Activated CD4-positive, alpha-beta T cell treated with anti-CD3 and anti-CD28 coated beads for 24 hours (primary cell): ENCODE data around the gene PPP1R26.

Source experiments
- DNase-seq, 2 donors: peaks; one replicate each; pipeline ENCODE4 v3.0.0-alpha.2; 2020; ENCODE audit warnings: low read depth in 2 of 2

Gene PPP1R26

DNA sequence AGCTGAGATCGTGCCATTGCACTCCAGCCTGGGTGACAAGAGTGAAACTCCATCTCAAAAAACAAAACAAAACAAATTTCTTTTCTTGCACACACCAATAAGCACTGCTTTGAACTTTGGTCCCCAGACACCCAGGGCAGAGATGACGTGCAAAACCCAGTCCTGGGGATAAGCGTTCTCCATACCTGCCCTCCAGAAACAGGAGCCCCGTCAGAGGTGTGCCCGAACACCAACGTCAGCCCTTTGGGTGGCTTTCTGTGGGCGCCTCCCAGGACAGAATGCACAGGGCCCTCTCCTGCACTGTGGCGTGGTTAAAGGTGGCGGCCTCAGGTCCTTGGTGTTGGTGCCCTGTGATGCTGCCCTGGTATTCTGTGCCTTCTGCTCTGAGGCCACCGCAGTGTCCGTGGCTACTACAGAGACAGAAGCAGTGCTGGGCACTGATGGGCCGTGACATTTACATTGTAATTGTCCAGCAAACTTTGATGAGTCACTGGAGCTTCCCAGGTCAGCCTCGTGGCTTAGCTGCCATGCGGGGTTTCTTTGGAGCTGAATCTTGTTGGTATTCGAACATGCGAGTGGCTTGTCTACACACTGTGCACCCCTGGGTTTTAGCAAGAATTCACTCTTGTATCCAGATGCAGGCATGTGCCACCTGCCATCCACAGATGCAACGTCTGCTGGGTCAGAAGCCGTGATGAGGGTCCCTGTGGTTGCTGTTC is 9.8 kb downstream of the PPP1R26 start:
- no peak for DNase-seq

DNA sequence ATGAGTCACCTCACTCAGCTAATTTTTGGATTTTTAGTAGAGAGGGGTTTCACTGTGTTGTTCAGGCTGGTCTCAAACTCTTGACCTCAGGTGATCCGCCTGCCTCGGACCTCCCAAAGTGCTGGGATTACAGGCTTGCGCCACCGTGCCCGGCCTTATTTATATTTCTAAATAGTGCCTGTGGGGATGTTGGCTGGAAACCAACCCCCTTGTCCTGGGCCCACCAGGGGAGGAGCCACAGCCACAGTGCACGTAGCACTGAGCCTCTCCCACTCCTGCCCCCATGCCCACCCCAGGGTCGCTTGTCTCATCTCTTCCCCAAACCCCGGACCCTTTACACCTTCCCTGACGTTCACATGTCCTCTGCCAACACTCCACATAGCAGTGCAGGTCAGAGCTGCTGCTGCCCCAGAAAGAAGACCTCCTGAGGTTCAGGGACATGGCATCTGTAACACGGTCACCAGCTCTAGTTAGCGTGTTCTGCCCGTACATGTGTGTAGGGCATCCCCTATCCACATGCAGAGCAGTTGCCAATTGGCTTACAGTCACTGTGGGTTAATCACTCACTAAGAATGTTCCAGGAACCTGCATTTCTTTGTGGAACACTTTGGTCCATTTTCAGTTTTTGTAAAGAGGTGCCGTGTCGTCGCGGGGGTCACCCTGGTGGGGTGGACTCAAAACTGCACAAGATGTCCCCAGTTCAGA is 10.7 kb downstream of the PPP1R26 start:
- no peak for DNase-seq

GRCh38 chr9:135490980-135491464 is 11.4 kb downstream of the PPP1R26 start:
- no peak for DNase-seq

GRCh38 chr9:135491764-135492163 is 12.2 kb downstream of the PPP1R26 start:
- DNase-seq: no peak

GRCh38 chr9:135492886-135493669 is 13.5 kb downstream of the PPP1R26 start:
- DNase-seq: no peak

DNA sequence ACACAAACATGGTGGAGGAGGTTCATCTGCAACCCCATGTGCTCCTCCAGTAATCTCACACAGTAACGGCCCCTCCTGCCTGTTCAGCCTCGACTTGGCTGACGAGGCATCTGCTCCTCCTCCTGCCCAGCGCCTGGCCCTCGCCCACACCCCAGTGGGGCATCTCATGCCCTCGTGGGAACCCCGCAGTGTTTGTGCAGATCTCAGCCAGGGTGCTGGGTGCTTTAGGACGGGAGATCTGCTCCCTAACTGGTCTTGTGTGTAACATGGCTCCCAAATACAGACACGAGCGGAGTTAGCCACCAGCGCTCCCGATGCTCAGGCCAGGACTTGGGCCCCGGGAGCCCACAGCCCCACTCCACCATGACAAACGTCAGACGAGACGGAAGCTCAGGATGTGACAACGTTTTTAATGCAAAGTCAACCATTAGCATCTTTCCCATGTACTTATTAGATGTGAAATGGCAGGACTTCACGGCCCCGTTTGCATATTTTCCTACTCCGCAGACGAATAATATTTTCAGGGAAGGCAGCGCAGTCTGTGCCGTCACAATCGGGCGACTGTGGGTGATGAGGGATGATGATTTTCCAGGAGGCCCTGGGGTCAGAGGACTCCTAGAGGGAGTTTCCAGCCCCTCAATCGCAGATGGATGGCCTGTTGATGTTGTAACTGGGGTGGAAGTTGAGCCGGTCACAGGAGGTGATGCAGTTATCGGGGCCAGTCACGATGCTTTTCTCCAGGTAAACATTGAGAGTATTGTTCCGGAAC is 15.4 kb downstream of the PPP1R26 start:
- DNase-seq: no peak

GRCh38 chr9:135498381-135499126 is 19.0 kb downstream of the PPP1R26 start:
- no peak for DNase-seq

DNA sequence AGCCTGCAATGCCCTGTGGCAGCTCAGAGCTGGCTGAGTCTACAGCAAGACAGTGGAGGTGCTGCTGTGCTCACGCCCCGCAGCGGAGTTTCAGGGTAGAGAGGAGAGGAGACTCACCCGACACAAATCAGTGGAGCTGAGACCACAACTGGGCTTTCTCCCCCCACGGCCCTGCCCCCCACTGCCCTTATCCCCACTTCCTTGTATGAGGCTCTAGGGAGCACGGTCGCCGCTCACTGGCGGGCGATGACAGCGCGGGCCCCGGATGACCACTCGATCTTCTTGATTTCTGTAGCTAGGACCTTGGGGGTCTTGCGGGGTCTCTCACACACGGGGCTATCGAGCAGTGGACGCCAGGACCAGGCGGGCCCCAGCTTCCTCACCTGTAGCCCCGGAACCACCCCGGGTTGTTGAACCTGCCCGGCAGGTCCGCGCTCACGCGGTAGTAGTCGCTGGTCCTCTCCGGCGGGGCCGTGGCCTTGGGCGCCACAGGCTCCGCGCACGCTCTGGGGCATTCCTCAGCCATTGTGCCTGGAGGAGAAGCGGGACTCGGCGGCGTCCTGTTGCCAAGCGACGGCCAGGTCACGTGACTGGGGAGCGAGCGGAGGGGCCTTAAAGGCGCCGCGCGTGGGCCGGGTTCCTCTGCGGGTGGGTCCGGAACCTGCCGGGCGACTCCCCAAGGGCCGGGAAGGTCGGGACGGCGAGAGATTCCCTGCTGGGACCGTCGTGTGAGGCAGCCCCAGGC is 19.9 kb downstream of the PPP1R26 start:
- DNase-seq: peak; percentile 85 to 88

- no peak for DNase-seq
Observed at GRCh38 chr9:135500071-135500524, 20.5 kb downstream of the PPP1R26 start.

DNA sequence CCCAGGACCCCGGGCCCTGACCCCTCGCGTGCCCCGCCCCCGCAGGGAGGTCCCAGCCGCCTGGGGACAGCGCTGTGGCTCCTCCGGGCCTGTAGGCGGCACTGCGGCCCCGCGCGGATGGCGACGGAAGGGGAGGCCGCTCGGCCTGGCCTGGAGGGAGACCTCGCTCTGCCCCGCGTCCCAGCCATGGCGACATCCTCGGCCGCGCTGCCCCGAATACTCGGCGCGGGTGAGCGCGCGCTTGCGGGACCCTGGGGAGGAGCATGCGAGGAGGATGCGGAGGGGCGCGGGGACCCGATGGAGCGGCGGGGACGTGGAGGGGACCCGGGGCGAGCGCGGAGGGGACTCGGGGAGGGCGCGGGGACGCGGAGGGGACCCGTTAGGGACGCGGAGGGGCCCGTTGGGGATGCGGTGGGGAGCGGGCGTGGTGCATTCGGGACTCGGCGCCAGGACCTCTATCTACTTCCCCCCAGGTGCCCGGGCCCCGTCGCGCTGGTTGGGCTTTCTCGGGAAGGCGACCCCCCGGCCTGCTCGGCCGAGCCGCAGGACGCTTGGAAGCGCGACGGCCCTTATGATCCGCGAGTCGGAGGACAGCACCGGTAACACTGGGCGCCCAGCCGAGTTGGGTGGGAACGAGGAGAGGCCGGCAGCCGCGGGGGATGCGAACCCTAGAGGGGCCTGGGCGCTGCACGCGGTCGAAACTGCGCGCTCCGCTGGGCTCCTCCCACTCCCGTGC is 21.1 kb downstream of the PPP1R26 start, which contains the start of gene MRPS2:
Gene MRPS2, plus strand, starts transcription at position 158 of the 736 bp plus-strand sequence. Its CDS starts 29 bp downstream, at position 187.
- peak; percentile 69 to 77 for DNase-seq

GRCh38 chr9:135501261-135502167 is 21.9 kb downstream of the PPP1R26 start:
- DNase-seq: no peak

- no peak for DNase-seq
Observed at GRCh38 chr9:135502168-135502872, 22.7 kb downstream of the PPP1R26 start.

DNA sequence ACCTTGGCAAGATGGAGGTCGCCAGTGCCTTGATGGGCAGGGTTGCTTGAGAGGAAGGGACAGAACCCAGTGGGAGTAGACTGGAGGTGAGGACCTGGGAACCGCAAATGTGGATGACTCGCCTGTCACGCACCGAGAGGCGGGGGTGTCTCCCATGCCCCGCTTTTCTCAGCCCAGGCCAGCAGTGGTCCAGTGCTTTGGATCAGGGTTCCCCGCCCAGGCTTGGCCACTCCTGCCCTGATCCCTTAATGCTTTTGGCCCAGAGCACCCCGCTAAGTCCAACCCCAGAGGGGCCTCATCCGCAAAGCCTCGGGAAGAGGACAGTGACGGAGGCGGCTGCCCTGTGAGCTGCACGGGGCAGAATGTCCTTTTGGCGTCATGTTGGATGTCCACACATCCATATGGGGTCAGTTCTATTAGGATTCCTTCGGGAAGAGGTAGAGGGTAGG is 23.3 kb downstream of the PPP1R26 start:
- no peak for DNase-seq

- DNase-seq: no peak
Observed at GRCh38 chr9:135503371-135504261, 24.0 kb downstream of the PPP1R26 start.

GRCh38 chr9:135504262-135505243 is 25.0 kb downstream of the PPP1R26 start:
- peak; percentile 33 to 51 for DNase-seq
